ENCODE data around the gene SKOR1. TPM values are rescaled to one million over a fixed set of nuclear protein-coding genes. Genes with fewer than 3 reads are reported as not detected.

Gene SKOR1, protein sequence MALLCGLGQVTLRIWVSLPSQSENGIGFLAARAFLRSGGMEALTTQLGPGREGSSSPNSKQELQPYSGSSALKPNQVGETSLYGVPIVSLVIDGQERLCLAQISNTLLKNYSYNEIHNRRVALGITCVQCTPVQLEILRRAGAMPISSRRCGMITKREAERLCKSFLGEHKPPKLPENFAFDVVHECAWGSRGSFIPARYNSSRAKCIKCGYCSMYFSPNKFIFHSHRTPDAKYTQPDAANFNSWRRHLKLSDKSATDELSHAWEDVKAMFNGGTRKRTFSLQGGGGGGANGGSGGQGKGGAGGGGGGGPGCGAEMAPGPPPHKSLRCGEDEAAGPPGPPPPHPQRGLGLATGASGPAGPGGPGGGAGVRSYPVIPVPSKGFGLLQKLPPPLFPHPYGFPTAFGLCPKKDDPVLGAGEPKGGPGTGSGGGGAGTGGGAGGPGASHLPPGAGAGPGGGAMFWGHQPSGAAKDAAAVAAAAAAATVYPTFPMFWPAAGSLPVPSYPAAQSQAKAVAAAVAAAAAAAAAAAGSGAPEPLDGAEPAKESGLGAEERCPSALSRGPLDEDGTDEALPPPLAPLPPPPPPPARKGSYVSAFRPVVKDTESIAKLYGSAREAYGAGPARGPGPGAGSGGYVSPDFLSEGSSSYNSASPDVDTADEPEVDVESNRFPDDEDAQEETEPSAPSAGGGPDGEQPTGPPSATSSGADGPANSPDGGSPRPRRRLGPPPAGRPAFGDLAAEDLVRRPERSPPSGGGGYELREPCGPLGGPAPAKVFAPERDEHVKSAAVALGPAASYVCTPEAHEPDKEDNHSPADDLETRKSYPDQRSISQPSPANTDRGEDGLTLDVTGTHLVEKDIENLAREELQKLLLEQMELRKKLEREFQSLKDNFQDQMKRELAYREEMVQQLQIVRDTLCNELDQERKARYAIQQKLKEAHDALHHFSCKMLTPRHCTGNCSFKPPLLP
- total RNA-seq (ENCODE audit: insufficient read depth, low replicate concordance) = 0.96 TPM

DNA sequence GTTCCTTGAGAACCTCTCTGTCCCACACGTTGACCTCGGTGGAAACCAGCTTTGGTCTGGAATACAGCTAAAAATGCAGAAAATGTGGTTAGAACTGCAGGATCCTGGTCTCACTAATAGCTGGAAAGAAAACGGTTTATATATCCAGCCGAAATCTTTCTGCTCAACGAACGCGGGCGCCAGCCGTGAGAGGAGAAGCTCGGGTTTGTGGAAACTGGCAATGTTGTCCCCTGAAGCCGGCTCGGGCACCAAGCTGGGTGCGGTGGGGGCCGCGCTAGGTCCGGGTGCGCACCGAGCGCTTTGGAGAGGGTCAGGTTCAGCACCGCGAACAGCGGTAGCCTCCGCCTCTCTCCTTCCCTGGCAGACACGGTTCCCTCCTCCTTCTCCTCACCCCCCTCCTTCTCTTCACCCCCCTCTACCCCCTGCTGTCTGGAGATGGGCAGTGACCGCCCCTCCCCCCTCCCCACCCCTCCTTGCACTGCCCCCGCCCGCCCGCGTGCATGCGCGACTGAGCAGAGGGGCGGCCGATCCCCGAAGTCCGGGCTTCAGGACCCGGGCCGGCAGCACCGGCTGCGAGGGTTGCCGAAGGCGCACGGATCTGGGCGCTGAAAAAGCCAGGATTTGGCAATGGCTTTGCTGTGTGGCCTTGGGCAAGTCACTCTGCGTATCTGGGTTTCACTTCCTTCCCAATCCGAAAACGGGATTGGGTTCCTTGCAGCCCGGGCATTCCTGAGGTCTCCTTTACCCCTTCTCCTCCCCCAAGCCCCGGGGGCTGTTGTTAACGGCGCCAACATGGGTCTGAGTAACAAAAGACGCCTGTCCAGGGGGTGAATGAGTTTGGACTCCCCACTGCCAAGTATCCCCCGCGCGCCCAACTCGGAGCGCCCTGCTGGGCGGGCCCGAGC lies at the start of gene SKOR1:
Gene SKOR1 (plus strand): TSS at position 534 of the 905 bp plus-strand sequence. CDS start 94 bp downstream, at position 628.
- peak; percentile 18 for DNase-seq (ENCODE audit: low spot score)

DNA sequence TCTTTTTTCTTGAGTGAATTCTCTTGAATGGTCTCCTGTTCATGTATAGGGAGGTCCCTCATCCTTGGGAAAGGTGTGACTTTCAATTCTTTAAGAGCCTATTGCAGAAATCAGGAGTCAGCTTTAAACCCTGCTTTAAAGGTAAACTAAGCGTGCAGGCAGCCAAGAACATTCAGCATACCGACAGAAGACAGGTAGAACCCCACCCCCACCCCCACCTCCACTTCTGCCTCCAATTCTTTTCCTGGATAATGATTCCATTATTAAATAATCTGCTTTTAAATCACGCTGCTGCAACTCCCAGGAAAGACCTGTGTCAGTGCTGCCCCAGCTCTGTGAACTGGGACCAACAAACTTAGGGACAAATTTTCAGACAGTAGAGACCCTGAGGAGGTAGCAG lies 49.3 kb upstream of the SKOR1 start:
- DNase-seq (ENCODE audit: low spot score) = no peak

DNA sequence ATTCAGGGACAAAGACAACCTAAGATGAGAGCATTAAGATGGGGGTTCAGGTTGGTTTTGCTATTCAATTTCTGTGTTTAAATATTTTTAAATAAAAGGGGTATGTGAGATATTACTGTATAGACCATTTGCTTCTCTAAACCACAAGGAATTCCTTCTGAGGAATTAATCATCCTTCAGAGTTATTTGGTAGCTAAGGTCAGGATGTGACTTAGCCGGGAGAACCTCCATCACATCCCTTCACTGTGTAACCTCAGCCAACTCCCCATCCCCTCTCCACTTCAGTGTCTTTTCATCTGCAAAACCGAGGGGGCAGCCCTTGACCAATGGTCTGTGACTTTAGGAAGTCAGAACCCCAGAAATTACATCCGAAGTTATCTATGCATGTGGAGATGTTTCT lies 48.7 kb upstream of the SKOR1 start:
- no peak for DNase-seq (ENCODE audit: low spot score)

DNA sequence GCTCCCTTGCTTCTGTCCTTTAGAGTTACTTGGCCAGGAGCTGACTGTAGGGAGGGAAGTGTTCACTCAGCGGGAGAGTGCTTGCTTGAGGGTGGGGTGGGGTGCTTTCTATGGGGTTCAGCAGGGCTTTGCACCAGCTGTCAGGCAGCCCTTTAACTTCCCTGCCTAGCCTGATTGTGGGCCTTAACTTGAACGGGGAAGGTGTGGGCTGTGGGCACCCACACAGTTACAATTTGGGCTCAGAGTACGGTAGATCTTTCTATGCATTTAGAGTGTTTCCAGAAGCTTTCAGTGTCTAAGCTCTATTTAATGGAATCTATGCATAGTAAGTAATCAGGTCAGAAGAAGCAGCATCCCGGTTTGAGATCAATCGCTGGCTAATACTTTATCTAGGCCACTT lies 48.2 kb upstream of the SKOR1 start:
- DNase-seq (ENCODE audit: low spot score) = no peak

DNA sequence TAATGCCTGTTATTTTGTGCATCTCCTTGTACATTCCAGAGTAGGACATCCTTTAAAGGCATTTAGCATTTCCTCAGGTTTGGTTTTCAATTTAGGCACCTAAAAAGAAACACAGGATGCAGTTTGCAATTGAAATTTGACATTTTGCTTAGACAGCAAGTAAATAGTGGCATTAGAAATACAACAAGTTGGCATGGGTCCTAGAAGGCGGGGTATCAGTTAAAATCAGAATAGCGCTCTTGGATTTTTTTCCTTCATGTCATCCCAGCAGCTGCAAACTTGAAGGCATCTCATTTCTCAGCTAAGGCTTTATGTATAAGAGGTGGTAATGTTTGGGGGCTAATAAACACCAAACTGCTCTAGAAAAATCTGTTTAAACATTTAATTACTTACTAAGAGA lies 47.5 kb upstream of the SKOR1 start:
- no peak for DNase-seq (ENCODE audit: low spot score)

DNA sequence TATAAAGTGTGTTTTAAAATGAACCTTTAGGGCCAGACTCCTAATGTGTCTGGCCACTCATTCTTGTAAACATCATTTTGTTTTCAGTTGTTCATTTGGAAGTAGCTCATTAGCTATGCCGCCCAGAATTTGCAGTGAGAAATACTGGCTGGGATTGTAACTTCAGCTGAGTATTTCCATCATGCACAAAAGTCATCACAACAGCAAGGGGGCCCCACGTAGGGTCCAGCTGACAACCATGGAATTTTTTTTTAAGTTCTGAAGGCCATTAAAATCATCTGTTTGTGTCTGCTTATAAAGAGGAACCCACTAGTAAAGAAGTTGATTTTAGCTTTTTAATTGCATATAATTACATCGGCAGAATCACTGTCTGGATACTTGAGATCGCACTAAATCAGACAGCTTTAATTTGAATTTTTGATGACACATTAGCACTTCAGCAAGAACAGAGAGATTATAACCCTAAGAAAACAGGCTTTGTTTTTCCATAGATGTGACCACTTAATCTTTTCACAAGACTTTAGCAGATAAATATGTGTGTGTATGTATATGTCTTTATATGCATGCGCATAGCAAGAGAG lies 46.3 kb upstream of the SKOR1 start:
- DNase-seq (ENCODE audit: low spot score) = no peak

DNA sequence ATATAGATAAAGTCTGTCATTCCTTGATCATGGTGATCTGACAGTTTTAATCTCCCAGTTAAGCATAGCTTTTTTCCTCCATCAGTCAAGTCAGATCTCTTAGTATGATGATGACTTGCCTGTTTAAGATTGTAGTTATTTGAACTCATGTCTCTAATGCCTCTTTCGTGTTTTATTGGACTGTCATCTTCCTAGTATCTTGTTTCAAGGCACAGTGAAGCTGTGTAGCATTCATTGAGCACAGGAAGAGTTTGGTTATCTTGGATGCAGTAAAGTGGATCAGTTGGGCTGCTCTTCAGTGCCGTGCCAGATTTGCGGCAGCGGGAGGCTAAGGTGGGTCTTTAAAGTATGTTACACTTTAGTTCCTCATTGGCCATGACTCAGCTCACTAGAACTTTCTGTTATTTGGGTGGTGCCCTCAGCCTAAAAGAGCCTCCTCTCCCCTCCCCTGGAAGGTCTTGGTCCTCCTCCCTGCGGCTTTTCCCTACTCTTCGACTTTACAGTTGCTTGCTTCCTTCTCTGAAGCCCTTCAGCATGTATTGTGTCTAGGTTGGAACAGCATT lies 45.7 kb upstream of the SKOR1 start:
- no peak for DNase-seq (ENCODE audit: low spot score)

DNA sequence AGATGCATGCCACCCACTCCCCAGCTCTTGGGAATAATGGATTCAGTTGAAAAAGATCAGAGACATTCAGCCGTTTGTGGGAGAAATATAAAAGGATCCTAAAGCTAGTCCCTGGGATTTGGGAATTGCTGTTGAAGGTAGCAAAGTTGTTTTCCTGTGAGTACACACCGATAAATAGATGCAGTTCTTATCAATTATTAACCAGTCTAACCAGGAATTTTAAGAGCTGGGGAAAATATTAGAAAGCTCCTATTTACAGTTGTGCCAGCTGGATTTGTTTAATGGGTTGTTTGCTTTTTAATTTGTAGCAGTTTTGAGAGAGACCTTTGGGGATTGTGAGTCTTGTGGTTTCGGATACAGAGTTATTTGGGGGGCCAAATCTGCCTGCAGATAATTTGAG lies 44.2 kb upstream of the SKOR1 start:
- DNase-seq (ENCODE audit: low spot score) = no peak

DNA sequence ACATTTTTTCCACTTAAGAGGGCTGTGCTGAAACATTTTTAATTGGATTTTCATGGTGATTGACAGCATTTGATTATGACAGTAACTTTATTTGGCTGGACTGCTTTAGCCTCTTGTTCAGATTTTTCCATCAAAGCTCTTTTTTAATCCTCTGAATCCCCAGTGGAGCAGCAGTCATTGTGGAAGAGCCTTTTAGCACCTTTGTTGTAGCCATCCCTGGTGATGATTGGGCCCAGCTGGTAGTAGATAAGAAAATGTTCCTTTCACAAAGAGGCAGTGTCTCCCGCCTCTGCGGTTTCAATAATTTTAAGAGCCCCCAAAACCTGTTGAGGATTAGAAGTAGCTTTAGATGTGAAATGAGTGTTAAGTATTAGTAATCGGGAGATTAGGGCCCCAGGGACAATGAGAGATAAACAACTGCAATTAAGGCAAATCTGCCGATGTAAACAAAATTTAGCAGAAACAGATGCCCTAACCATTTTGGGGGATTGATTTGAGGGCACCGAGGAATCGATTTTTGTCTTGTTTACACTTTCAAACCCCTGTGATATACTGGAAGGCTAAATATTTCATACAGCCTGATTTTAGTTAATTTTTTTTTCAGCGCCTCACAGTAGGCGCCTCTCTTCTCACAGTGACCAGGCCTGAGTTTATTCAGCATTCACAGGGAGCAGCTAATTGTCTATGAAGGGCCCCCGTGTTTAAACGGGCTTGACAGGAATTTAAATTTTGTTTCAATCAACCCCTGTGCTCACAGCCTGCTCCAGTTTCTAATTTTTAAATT lies 43.2 kb upstream of the SKOR1 start:
- no peak for DNase-seq (ENCODE audit: low spot score)

DNA sequence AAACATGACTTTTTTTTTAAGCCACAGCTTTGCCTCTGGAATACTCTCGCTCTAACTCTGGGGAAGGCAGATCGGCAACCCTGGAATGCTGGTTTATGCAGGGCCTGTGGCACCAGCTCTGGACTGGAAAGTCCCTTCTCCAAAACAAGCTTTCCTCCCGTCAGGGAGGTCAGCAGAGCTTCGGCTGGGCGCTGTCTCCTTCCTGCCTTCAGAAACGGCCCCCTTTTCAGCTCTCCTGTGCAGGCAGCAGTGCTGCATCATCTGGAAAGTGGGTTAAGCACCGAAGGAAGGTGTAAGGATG lies 42.7 kb upstream of the SKOR1 start:
- no peak for DNase-seq (ENCODE audit: low spot score)

DNA sequence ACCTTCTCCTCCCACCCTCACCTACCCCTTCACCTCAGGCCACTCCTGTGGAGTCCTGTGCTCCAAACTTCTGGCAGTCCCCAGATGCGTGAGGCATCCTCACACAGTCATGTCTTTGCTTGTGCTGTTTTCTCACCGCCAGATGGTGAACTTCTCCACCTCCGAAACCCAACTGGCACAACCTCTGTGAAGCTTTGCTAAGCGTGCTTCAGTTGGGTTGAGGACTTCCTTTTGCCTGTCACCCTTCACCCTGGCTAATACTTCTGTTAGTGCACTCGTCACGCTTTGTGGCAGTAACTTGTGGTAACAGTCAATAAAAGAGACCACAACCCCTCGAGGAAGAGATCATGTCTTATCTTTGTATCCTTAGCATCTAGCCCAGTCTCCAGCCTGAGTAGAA lies 42.0 kb upstream of the SKOR1 start:
- DNase-seq (ENCODE audit: low spot score) = no peak

DNA sequence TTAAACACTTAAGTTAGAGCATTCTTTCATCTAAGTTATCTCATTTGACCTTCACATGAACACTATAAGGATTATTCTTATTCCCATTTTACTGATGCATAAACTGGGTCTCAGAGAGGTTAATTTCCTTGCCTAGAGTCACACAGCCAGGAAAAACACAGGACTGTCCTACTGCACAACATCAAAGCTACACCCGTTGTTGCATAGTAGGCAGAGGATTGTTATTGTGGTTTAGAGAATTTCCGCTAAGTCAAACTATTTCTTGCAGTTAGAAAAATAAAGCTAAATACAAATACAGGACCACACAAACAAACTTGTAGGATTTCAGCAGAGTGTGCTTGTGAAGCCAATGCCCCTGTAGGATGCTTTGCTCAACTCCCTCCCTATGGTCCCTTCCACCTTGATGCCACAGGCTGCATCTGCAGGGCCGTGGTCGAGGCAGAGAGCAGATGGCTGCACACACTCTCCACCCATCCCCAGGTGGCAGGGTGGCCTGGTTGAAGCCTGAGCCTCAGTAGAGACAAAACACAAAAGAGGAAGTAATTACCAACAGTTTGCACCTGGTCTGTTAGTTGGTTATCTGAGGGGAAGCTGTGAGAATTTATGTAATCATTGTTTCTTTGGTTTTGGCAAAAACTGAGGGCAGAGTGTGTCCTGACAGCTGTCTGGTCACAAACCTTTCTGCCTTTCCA lies 41.1 kb upstream of the SKOR1 start:
- no peak for DNase-seq (ENCODE audit: low spot score)

DNA sequence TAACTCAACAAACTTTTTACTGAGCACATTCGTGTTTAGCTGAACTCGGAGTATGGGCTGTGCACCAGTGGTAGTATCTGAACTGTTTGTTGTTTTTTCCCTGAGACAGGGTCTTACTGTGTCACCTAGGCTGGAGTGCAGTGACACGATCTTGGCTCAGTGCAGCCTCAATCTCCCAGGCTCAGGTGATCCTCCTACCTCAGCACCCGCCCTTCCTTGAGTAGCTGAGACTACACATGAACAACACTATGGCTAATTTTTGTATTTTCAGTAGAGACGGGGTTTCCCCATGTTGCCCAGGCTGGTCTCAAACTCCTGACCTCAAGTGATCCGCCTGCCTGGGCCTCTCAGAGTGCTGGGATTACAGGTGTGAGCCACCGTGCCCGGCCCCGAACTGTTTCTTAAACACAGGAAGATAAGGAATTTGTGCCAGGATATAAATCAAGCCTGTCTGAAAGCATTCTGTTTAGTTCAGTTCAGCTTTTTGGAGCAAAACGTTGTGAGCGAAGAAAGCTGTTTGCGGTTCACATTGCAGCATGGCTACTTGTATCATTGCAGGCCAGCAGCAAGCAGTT lies 40.4 kb upstream of the SKOR1 start:
- no peak for DNase-seq (ENCODE audit: low spot score)

DNA sequence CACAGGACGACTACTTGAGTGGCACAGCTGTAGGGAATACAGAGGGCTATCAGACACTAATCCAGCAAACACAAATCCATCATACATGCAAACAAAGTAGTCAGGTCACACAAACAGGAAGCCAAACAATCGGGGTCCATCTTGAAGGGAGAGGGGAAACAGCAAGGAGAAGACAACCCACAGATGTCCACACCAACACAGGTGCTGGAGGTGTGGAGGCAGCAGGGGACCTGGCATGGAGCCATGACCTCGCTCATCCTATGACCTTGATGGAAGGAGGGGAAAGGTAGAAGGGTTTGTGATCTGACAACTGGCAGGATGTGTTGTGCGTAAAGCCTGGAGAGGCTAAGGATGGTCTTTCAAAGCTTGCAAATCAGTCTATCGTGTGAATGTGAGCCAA lies 39.9 kb upstream of the SKOR1 start:
- DNase-seq (ENCODE audit: low spot score) = no peak

DNA sequence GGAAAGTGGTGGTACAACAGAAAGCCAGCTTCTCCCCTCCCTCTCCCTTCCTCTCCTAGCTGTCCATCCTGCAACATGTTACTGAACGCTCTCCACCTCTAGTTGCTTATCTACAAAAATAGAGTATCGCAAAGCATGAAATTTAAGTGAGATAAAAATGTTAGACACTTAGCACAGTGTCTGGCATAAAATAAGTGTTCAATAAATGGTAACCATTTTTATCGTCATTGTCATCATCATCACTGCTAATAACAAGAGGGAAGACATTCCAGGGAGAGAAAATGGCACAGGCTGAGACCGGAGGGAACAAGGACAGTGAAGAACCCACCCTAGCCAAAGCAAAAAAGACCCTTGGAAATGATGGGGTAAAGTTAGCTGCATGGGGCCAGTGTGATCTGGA lies 38.7 kb upstream of the SKOR1 start:
- DNase-seq (ENCODE audit: low spot score) = no peak

DNA sequence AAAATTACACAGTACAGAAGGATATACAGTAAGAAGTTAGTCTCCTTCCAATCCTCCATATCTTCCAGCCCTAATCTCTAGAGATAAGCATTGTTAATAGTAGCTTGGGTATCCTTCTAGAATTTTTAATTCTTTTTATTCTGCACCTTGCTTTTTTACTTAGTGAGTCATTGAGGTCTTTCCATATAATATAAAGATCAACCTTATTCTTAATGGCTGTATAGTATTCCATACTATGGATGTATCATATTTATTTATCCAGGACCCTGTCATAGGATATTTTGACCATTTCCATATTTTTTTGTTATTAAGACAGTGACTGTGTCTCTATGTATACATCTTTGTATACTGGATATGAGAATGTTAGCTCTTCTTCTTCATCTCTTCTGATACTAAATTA lies 36.3 kb upstream of the SKOR1 start:
- no peak for DNase-seq (ENCODE audit: low spot score)

DNA sequence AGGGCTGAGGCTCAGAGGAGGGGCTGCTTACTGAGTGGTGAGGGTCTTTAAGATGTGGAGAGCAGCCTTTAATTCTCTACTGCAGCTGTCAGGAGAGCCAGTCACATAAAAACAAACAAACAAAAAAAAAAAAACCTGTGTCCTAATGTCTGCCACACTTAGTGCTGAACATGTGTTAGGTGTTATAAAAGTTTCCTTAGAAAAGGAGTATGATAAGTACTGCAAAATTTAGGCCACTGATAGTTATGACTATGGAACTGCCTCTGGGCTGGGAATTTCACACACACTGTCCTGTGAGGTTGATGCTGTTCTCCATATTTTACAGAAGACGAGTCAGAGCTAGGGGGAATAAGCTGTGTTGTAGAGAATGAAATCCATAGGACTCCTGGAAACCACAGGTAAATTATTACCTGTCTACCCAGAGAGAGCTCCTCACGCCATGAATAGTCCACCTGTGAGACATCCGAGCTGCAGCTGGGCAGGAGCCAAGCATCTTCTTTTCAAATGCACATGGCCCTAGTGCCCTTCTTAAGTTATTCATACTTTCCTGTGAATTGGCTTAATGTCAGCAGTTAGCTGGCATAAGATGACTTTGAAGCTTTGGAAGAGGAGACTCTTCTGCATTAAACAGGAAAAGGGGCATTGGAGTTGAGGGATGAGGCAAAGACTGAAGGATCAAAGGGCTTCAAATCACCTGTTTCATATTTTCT lies 34.5 kb upstream of the SKOR1 start:
- no peak for DNase-seq (ENCODE audit: low spot score)

DNA sequence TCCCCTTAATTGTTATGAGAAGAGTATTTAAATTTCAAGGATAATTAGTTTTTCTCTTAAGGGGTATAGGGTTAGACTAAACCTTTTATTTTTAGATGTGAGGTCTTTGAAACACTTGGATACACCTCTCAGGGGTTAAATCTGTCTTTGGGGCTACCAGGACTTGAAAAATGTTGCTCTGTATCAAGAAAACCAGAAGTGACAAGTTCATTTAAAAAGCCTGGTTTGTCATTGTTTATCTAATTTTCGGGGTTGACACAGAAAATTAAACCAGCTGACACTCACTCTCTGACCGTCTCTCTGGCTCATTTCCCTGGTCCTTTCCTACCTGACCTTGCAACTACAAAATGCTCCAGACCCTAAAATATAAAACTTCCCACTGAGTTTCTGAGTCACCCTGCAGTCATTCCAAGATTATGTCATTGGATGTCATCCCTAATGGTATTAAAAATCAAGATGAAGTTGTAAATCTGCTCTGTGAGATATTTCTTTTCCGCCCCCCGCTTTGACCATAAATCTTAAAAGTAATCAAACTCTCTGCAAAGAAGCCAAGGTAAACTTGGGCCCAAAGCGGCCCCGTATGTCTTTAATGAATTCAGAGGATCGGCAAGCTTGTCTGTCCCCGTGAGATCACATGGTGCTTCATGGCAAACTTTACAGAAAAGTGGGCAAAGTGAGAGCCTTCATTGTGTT lies 32.9 kb upstream of the SKOR1 start:
- no peak for DNase-seq (ENCODE audit: low spot score)
